Measurements from ENCODE around the gene HMX1.

GRCh38 chr4:8911316-8912088, 39.9 kb upstream of the HMX1 start:
- TF ChIP-seq CTCF (IDR thresholded peaks at IDR 0.05) (no peak), ZFX (IDR thresholded peaks at IDR 0.05; ENCODE audit: borderline replicate concordance) (no peak)

All from 22Rv1 (cell line).